SK-N-SH (cell line): ENCODE data around the gene OTUD5.

Experiments used
- CTCF ChIP-seq: fragments of 200-600 bp; sonication (generic); IDR thresholded peaks from 2 replicates; pipeline ENCODE4 v1.6.1; 2017; ENCODE audit warnings: antibody characterized with exemption, mild to moderate bottlenecking, moderate library complexity
- POLR2AphosphoS5 ChIP-seq: IDR thresholded peaks from 2 replicates; pipeline ENCODE4 v1.6.1; 2012; ENCODE audit warnings: low read depth, low read length

GRCh38 chrX:48998391-48998790, 41.0 kb upstream of the OTUD5 start:
- no peak; the same call in 1 of the 2 replicates for TF ChIP-seq CTCF
- no peak for TF ChIP-seq POLR2AphosphoS5
